HCT116 (cell line): ENCODE results near the gene SLC25A47. TPM values are rescaled to one million over a fixed set of nuclear protein-coding genes. Genes with fewer than 3 reads are reported as not detected.

ENCODE experiments used
- ATAC-seq: fragments of 200-7000 bp; cut with Tn5 transposase; 2 replicates; pipeline ENCODE4 v1.9.1; 2020; ENCODE audit warnings: mild to moderate bottlenecking, moderate library complexity
- BruUV-seq: library from RNA; stranded (reverse); fragments of 400-500 nt; replicated peaks from 2 replicates; lab custom pipeline; 2021; lab: Mats Ljungman, UMichigan
- CTCF ChIA-PET: fragments of 300-600 bp; sonication (Branson Sonifier 250); formaldehyde crosslinking; loops from one replicate; lab custom pipeline; 2021; ENCODE audit warnings: antibody characterized with exemption; lab: Charles Lee
- POLR2A ChIA-PET: fragments of 300-600, 350-600 bp; sonication (Branson Sonifier 250); formaldehyde crosslinking; loops from one replicate; lab custom pipeline; 2021; ENCODE audit warnings: antibody characterized with exemption; lab: Charles Lee
- RAD21 ChIA-PET, 2 experiments: fragments of 300-600 bp; sonication (Branson Sonifier 250); formaldehyde crosslinking; loops; one replicate each; lab custom pipeline; 2023; ENCODE audit warnings: low total read pairs in 2 of 2; ENCODE audit not compliant: uncharacterized antibody in 2 of 2, unreplicated experiment in 2 of 2, low non-redundant PET in 1 of 2; lab: Charles Lee
- DNase-seq: peaks from one replicate; pipeline ENCODE4 v3.0.0-alpha.2; 2010; ENCODE audit warnings: low read depth, low spot score
- H2AFZ ChIP-seq: fragments of 200-600 bp; shearing (Covaris generic), sonication (generic); 2 replicates; pipeline ENCODE4 v1.6.1; 2017; ENCODE audit warnings: low read depth, mixed run types, mixed read lengths, antibody characterized with exemption, low read length; ENCODE audit not compliant: poor library complexity, severe bottlenecking
- H3K27ac ChIP-seq: 2 replicates; pipeline ENCODE4 v1.5.1; 2012; ENCODE audit warnings: low read depth, low read length
- H3K27me3 ChIP-seq: fragments of 200-600 bp; sonication (generic); 2 replicates; pipeline ENCODE4 v1.6.1; 2016; ENCODE audit warnings: mixed run types, low read length, mixed read lengths; ENCODE audit not compliant: insufficient read depth
- H3K36me3 ChIP-seq, 2 experiments: fragments of 200-500 bp in 1 of 2; fragments of 200-600 bp in 1 of 2; sonication (Bioruptor generic) in 1 of 2; sonication (generic) in 1 of 2; 2 replicates each; pipeline versions ENCODE4 v1.5.1 to v1.6.1; 2014 to 2016; ENCODE audit warnings: low read length in 2 of 2, inconsistent platforms in 1 of 2, mixed read lengths in 1 of 2, mixed run types in 1 of 2; ENCODE audit not compliant: insufficient read depth in 2 of 2, control insufficient read depth in 1 of 2
- H3K4me1 ChIP-seq, 2 experiments: fragments of 200-600 bp in 1 of 2; sonication (generic) in 1 of 2; 2 replicates each; pipeline versions ENCODE4 v1.5.1 to v1.6.1; 2012 to 2017; ENCODE audit warnings: low read length in 2 of 2, inconsistent platforms in 1 of 2, mild to moderate bottlenecking in 1 of 2, mixed read lengths in 1 of 2, mixed run types in 1 of 2, moderate library complexity in 1 of 2; ENCODE audit not compliant: insufficient read depth in 2 of 2, control insufficient read depth in 1 of 2
- H3K4me2 ChIP-seq: fragments of 200-600 bp; sonication (generic); 2 replicates; pipeline ENCODE4 v1.6.1; 2017; ENCODE audit warnings: mixed run types, low read length, mixed read lengths
- H3K4me3 ChIP-seq, 2 experiments: fragments of 200-600 bp in 1 of 2; sonication (generic) in 1 of 2; replicated peaks in 1 of 2; 2 replicates each; pipeline ENCODE4 v1.5.1; 2011 to 2016; ENCODE audit warnings: low read length in 2 of 2, control low read depth in 1 of 2, low read depth in 1 of 2, mild to moderate bottlenecking in 1 of 2, mixed read lengths in 1 of 2, mixed run types in 1 of 2
- H3K79me2 ChIP-seq: fragments of 200-600 bp; sonication (generic); 2 replicates; pipeline ENCODE4 v1.6.1; 2017; ENCODE audit warnings: mild to moderate bottlenecking, mixed run types, low read length, moderate library complexity, mixed read lengths; ENCODE audit not compliant: insufficient read depth
- H3K9ac ChIP-seq: fragments of 200-600 bp; sonication (generic); 2 replicates; pipeline ENCODE4 v1.6.1; 2016; ENCODE audit warnings: low read length, mixed read lengths
- H3K9me2 ChIP-seq: fragments of 200-600 bp; sonication (generic), shearing (Covaris generic); 2 replicates; pipeline ENCODE4 v1.6.1; 2017; ENCODE audit warnings: mixed run types, mild to moderate bottlenecking, moderate library complexity; ENCODE audit not compliant: insufficient read depth
- H3K9me3 ChIP-seq, 2 experiments: fragments of 200-500 bp in 1 of 2; fragments of 200-600 bp in 1 of 2; sonication (Bioruptor generic) in 1 of 2; sonication (generic) in 1 of 2; 2 replicates each; pipeline ENCODE4 v1.6.1; 2014 to 2017; ENCODE audit warnings: low read length in 2 of 2, mixed read lengths in 2 of 2, inconsistent platforms in 1 of 2, low read depth in 1 of 2, mild to moderate bottlenecking in 1 of 2, mixed run types in 1 of 2, moderate library complexity in 1 of 2; ENCODE audit not compliant: control insufficient read depth in 1 of 2, insufficient read depth in 1 of 2
- H4K20me1 ChIP-seq: fragments of 200-600 bp; sonication (generic), shearing (Covaris generic); 2 replicates; pipeline ENCODE4 v1.6.1; 2017; ENCODE audit warnings: mixed run types, mild to moderate bottlenecking, moderate library complexity; ENCODE audit not compliant: insufficient read depth
- CTCF ChIP-seq, 3 experiments: fragments of 200-600 bp in 1 of 3; sonication (generic) in 1 of 3; IDR thresholded peaks in 2 of 3; conservative IDR thresholded peaks in 1 of 3; 2 replicates each; pipeline ENCODE4 v1.5.1; 2012 to 2017; ENCODE audit warnings: low read depth in 2 of 3, low read length in 2 of 3, antibody characterized with exemption in 1 of 3, borderline replicate concordance in 1 of 3, control low read depth in 1 of 3, mild to moderate bottlenecking in 1 of 3, mixed read lengths in 1 of 3, mixed run types in 1 of 3, moderate library complexity in 1 of 3; ENCODE audit not compliant: insufficient read depth in 1 of 3
- EGR1 ChIP-seq: IDR thresholded peaks from 2 replicates; pipeline ENCODE4 v1.6.1; 2012; ENCODE audit warnings: low read depth
- ELF1 ChIP-seq: IDR thresholded peaks from 2 replicates; pipeline ENCODE4 v1.6.1; 2012; ENCODE audit warnings: low read depth, borderline replicate concordance
- EZH2 ChIP-seq: fragments of 200-600 bp; sonication (generic); IDR thresholded peaks from 2 replicates; pipeline ENCODE4 v1.6.1; 2017; ENCODE audit warnings: antibody characterized with exemption, mixed run types
- EZH2phosphoT487 ChIP-seq: fragments of 200-600 bp; IDR thresholded peaks from 2 replicates; pipeline ENCODE4 v1.6.1; 2018; ENCODE audit warnings: antibody characterized with exemption, borderline replicate concordance
- JUND ChIP-seq: IDR thresholded peaks from 2 replicates; pipeline ENCODE4 v1.6.1; 2012
- MAX ChIP-seq: IDR thresholded peaks from 2 replicates; pipeline ENCODE4 v1.6.1; 2012
- POLR2A ChIP-seq: IDR thresholded peaks from 2 replicates; pipeline ENCODE4 v1.7.0; 2011; ENCODE audit warnings: borderline replicate concordance; ENCODE audit not compliant: insufficient read depth, insufficient read length; ENCODE audit errors: extremely low read depth
- POLR2AphosphoS5 ChIP-seq: IDR thresholded peaks from 2 replicates; pipeline ENCODE4 v1.6.1; 2011; ENCODE audit warnings: mild to moderate bottlenecking, low read depth, low read length, moderate library complexity
- REST ChIP-seq: IDR thresholded peaks from 2 replicates; pipeline ENCODE4 v1.6.1; 2012; ENCODE audit warnings: low read depth
- SIN3A ChIP-seq: IDR thresholded peaks from 2 replicates; pipeline ENCODE4 v1.6.1; 2012; ENCODE audit warnings: low read depth
- SP1 ChIP-seq: IDR thresholded peaks from 2 replicates; pipeline ENCODE4 v1.6.1; 2012; ENCODE audit warnings: low read depth
- SRF ChIP-seq: IDR thresholded peaks from 2 replicates; pipeline ENCODE4 v1.6.1; 2012; ENCODE audit warnings: low read depth
- TCF7L2 ChIP-seq: IDR thresholded peaks from 2 replicates; pipeline ENCODE4 v1.7.0; 2011; ENCODE audit warnings: borderline replicate concordance, inconsistent platforms; ENCODE audit not compliant: insufficient read depth, insufficient read length; ENCODE audit errors: extremely low read depth
- YY1 ChIP-seq: IDR thresholded peaks from 2 replicates; pipeline ENCODE4 v1.6.1; 2011; ENCODE audit warnings: low read length, low read depth, moderate library complexity, mild to moderate bottlenecking; ENCODE audit not compliant: insufficient replicate concordance; ENCODE audit errors: extremely low read depth
- ZBTB33 ChIP-seq: IDR thresholded peaks from 2 replicates; pipeline ENCODE4 v1.6.1; 2011; ENCODE audit warnings: mild to moderate bottlenecking, low read length, moderate library complexity; ENCODE audit not compliant: insufficient replicate concordance; ENCODE audit errors: extremely low read depth
- ZFX ChIP-seq: fragments of 450-650 bp; IDR thresholded peaks from 2 replicates; pipeline ENCODE4 v1.6.1; 2017
- intact Hi-C: fragments of 100-400 bp; cut with micrococcal nuclease; formaldehyde crosslinking; loops from 2 replicates; pipeline ENCODE4 v1.10.0; 2022
- total RNA-seq: library from RNA; stranded (reverse); gene quantifications from one replicate; pipeline ENCODE4 v1.2.1, GENCODE V29; 2021; ENCODE audit not compliant: unreplicated experiment

SLC25A47 gene
- total RNA-seq, 1 experiment from 2014 or later = 0.17 TPM

GRCh38 chr14:100274250-100274649 lies 48.9 kb upstream of the SLC25A47 start (continued):
- no peak for TF ChIP-seq REST

GRCh38 chr14:100275214-100275613 lies 47.9 kb upstream of the SLC25A47 start:
- H3K4me3 ChIP-seq = no peak overlapping the region
- no peak overlapping the region for H3K27ac ChIP-seq
- H3K79me2 ChIP-seq = peaks cover 98% of the 10 kb centered on the region
- peaks cover 40% of the 10 kb centered on the region for H4K20me1 ChIP-seq
- ChIA-PET RAD21 (no interaction called here), CTCF (no interaction called here), POLR2A (no interaction called here)
- intact Hi-C loops = no loop called here
- no peak overlapping the region for H3K9ac ChIP-seq
- H3K27me3 ChIP-seq = no peaks in the 10 kb centered on the region
- peaks cover 0 to 11% of the 10 kb centered on the region in 2 experiments; a peak in 1 of 4 replicates for H3K4me1 ChIP-seq
- H3K9me3 ChIP-seq = no peaks in the 10 kb centered on the region
- H3K9me2 ChIP-seq = no peaks in the 10 kb centered on the region
- no peak for ATAC-seq
- DNase-seq = no peak
- H3K4me2 ChIP-seq = no peak overlapping the region
- no peak overlapping the region for H2AFZ ChIP-seq
- TF ChIP-seq JUND (no peak), EZH2 (no peak), EZH2phosphoT487 (no peak), ELF1 (no peak), CTCF (IDR thresholded peaks at IDR 0.05 in 2 of 3, conservative IDR thresholded peaks at IDR 0.05 in 1 of 3; ENCODE audit: borderline replicate concordance in 1 of 3, insufficient read depth in 1 of 3, low read depth in 2 of 3, low read length in 2 of 3) (no peak), SP1 (no peak), POLR2A (no peak), EGR1 (no peak), TCF7L2 (no peak), SRF (no peak), SIN3A (no peak), YY1 (no peak), ZFX (no peak), POLR2AphosphoS5 (no peak), ZBTB33 (no peak), MAX (no peak)
- TF ChIP-seq, all 23 proteins: peak for 0
- H3K36me3 ChIP-seq = peaks cover 13 to 14% of the 10 kb centered on the region in 2 experiments; a peak in 3 of 4 replicates
- no TSS peak for BruUV-seq
